ENCODE results near the gene EXT2. TPM values are rescaled to one million over a fixed set of nuclear protein-coding genes. Genes with fewer than 3 reads are reported as not detected.

Gene EXT2
- total and polyA plus RNA-seq, 2 experiments from 2014 or later, result 99.8 to 209 TPM

DNA sequence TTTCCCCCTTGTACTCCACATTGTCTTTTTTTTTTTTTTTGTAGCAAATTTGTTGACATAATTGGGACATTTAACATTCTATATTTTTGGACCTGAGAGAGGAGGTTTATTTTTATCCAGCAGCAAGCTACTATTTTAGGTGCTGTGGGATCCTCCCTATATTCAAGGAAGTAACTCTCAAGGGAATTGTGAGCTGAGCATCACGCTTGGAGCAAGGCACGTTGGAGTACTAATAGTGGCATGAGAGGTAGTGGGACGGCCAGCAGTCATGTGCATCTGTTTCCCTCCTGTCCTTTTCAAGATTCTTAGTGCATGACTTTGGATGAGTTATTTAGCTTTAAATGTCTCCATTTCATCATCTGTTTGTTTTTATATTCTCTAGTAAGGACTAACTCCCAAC is 52.3 kb downstream of the EXT2 start:
- no peaks in the 10 kb centered on the region for H3K9me3 ChIP-seq (ENCODE audit: low read depth)
- H4K20me1 ChIP-seq (ENCODE audit: insufficient read depth), result no peaks in the 10 kb centered on the region
- no peak overlapping the region for H3K9ac ChIP-seq
- H3K4me1 ChIP-seq (ENCODE audit: insufficient read depth), result peaks cover 11% of the 10 kb centered on the region; the same call in 1 of the 2 replicates
- H3K9me2 ChIP-seq (ENCODE audit: insufficient read depth), result peaks cover 3% of the 10 kb centered on the region; the same call in 1 of the 2 replicates
- 80 to 85% methylated on average over 3 of the region's 3 CpGs for WGBS, 2 experiments (ENCODE audit: low coverage in 1 of 2, low lambda C conversion rate in 2 of 2, missing lambda C conversion rate in 2 of 2)
- H3K79me2 ChIP-seq (ENCODE audit: insufficient read depth), result no peaks in the 10 kb centered on the region
- TF ChIP-seq EZH2phosphoT487 (IDR thresholded peaks at IDR 0.05; ENCODE audit: insufficient read depth, low read depth) (no peak), EZH2 (IDR thresholded peaks at IDR 0.05; ENCODE audit: insufficient read depth, poor library complexity, severe bottlenecking) (no peak)
- H3F3A ChIP-seq (ENCODE audit: insufficient read depth), result no peaks in the 10 kb centered on the region
- no peak overlapping the region for H3K4me2 ChIP-seq (ENCODE audit: unreplicated experiment)
- peaks cover 19% of the 10 kb centered on the region; the same call in 1 of the 2 replicates for H3K36me3 ChIP-seq (ENCODE audit: low read depth)
- H3K4me3 ChIP-seq, result no peak overlapping the region
- in situ Hi-C loops (cut with MboI), result no loop called here
- no peak overlapping the region for H3K27ac ChIP-seq
- no peak overlapping the region for H2AFZ ChIP-seq
- H3K27me3 ChIP-seq (replicated peaks; ENCODE audit: insufficient read depth), result no peaks in the 10 kb centered on the region
- DNase-seq, result no peak

DNA sequence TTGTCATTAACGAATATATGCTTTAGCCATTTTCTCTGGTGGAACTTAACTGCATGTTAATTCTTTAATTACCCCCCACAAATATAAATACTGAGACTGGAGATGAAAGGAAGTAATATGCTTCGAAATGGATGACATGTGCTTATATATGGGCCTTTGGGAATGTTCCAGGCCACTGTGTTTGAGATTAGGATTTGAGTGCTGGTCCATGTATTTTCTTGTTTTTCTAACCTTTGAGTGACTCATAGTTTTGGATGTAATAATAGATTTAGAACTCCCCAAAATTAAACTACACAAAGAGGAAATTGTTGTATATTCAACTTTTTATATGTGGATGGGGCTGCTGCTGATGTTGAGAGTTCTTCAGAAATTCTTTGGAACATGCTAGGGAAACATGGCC is 54.2 kb downstream of the EXT2 start:
- 67 to 86% methylated on average over 2 of the region's 2 CpGs for WGBS, 2 experiments (ENCODE audit: low coverage in 1 of 2, low lambda C conversion rate in 2 of 2, missing lambda C conversion rate in 2 of 2)
- no peaks in the 10 kb centered on the region for H3K27me3 ChIP-seq (replicated peaks; ENCODE audit: insufficient read depth)
- peaks cover 19% of the 10 kb centered on the region; the same call in 1 of the 2 replicates for H3K36me3 ChIP-seq (ENCODE audit: low read depth)
- H3K9me2 ChIP-seq (ENCODE audit: insufficient read depth), result peaks cover 3% of the 10 kb centered on the region; the same call in 1 of the 2 replicates
- H3K9me3 ChIP-seq (ENCODE audit: low read depth), result no peaks in the 10 kb centered on the region
- H3K4me1 ChIP-seq (ENCODE audit: insufficient read depth), result peaks cover 11% of the 10 kb centered on the region; the same call in 1 of the 2 replicates
- in situ Hi-C loops (cut with MboI), result no loop called here
- H4K20me1 ChIP-seq (ENCODE audit: insufficient read depth), result no peaks in the 10 kb centered on the region
- H2AFZ ChIP-seq, result no peak overlapping the region
- DNase-seq, result peak; percentile 10
- no peaks in the 10 kb centered on the region for H3K79me2 ChIP-seq (ENCODE audit: insufficient read depth)
- TF ChIP-seq EZH2 (IDR thresholded peaks at IDR 0.05; ENCODE audit: insufficient read depth, poor library complexity, severe bottlenecking) (no peak), EZH2phosphoT487 (IDR thresholded peaks at IDR 0.05; ENCODE audit: insufficient read depth, low read depth) (no peak)
- H3F3A ChIP-seq (ENCODE audit: insufficient read depth), result no peaks in the 10 kb centered on the region
- no peak overlapping the region for H3K9ac ChIP-seq
- H3K27ac ChIP-seq, result no peak overlapping the region
- H3K4me2 ChIP-seq (ENCODE audit: unreplicated experiment), result no peak overlapping the region
- H3K4me3 ChIP-seq, result no peak overlapping the region

DNA sequence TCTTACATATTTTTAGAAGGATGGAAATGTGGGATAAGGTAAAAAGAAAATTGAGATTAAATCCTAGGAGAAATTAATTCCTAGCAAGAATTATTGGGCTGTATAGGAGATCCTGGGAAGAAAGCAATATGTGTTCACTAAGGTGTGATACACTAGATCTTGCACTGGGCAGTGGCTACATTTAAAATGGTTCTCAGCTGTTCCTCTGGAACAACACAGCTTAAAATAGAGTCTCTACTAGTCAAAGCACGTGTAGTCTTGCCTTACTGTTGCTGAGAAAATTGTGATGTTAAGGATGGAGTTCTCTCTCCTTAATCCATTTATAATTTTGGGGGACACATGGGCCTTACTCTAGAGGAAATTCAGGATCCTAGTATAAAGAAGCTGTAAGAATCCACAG is 54.9 kb downstream of the EXT2 start:
- peaks cover 19% of the 10 kb centered on the region; the same call in 1 of the 2 replicates for H3K36me3 ChIP-seq (ENCODE audit: low read depth)
- TF ChIP-seq EZH2 (IDR thresholded peaks at IDR 0.05; ENCODE audit: insufficient read depth, poor library complexity, severe bottlenecking), result no peak
- no peak for TF ChIP-seq EZH2phosphoT487 (IDR thresholded peaks at IDR 0.05; ENCODE audit: insufficient read depth, low read depth)
- H3K9me2 ChIP-seq (ENCODE audit: insufficient read depth), result peaks cover 3% of the 10 kb centered on the region; the same call in 1 of the 2 replicates
- H3K27ac ChIP-seq, result no peak overlapping the region
- in situ Hi-C loops (cut with MboI), result no loop called here
- no peak overlapping the region for H3K9ac ChIP-seq
- 79 to 87% methylated on average over 1 of the region's 1 CpG for WGBS, 2 experiments (ENCODE audit: low coverage in 1 of 2, low lambda C conversion rate in 2 of 2, missing lambda C conversion rate in 2 of 2)
- H3K4me1 ChIP-seq (ENCODE audit: insufficient read depth), result peaks cover 6% of the 10 kb centered on the region; the same call in 1 of the 2 replicates
- no peaks in the 10 kb centered on the region for H3F3A ChIP-seq (ENCODE audit: insufficient read depth)
- no peaks in the 10 kb centered on the region for H3K9me3 ChIP-seq (ENCODE audit: low read depth)
- no peaks in the 10 kb centered on the region for H3K79me2 ChIP-seq (ENCODE audit: insufficient read depth)
- no peak for DNase-seq
- H4K20me1 ChIP-seq (ENCODE audit: insufficient read depth), result 0 out of 2 replicates have a peak, but pooled peaks cover 4% of the 10 kb centered on the region
- no peak overlapping the region for H3K4me3 ChIP-seq
- no peak overlapping the region for H3K4me2 ChIP-seq (ENCODE audit: unreplicated experiment)
- H2AFZ ChIP-seq, result no peak overlapping the region
- H3K27me3 ChIP-seq (replicated peaks; ENCODE audit: insufficient read depth), result no peaks in the 10 kb centered on the region

DNA sequence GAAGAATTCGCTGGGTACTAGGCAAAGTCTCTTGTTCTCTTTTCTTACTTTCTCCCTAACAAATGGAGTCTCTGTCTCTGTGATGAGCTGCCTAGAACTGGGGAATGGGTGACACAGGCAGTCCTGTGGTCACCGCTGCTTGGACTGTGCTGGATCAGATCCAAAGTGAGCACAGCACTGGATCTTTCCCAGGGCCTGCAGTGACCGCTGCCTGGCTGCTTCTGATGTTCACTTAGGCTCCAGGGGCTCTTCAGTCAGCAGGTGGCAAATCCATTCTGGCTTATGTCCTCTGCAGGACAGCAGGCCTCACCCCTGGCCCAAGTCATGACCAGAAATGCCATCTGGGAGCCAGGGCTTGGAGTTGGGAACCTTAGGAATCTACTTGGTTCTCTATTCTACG is 61.5 kb downstream of the EXT2 start:
- H3K27ac ChIP-seq, result no peak overlapping the region
- peaks cover 4% of the 10 kb centered on the region; the same call in 1 of the 2 replicates for H4K20me1 ChIP-seq (ENCODE audit: insufficient read depth)
- no peaks in the 10 kb centered on the region for H3K27me3 ChIP-seq (replicated peaks; ENCODE audit: insufficient read depth)
- H3K9ac ChIP-seq, result no peak overlapping the region
- no peak for DNase-seq
- no peaks in the 10 kb centered on the region for H3K4me1 ChIP-seq (ENCODE audit: insufficient read depth)
- 90 to 94% methylated on average over 4 of the region's 4 CpGs for WGBS, 2 experiments (ENCODE audit: low coverage in 1 of 2, low lambda C conversion rate in 2 of 2, missing lambda C conversion rate in 2 of 2)
- H3K9me2 ChIP-seq (ENCODE audit: insufficient read depth), result no peaks in the 10 kb centered on the region
- no peak overlapping the region for H3K4me2 ChIP-seq (ENCODE audit: unreplicated experiment)
- TF ChIP-seq EZH2phosphoT487 (IDR thresholded peaks at IDR 0.05; ENCODE audit: insufficient read depth, low read depth) (no peak), EZH2 (IDR thresholded peaks at IDR 0.05; ENCODE audit: insufficient read depth, poor library complexity, severe bottlenecking) (no peak)
- H3F3A ChIP-seq (ENCODE audit: insufficient read depth), result no peaks in the 10 kb centered on the region
- in situ Hi-C loops (cut with MboI), result no loop called here
- H3K36me3 ChIP-seq (ENCODE audit: low read depth), result no peaks in the 10 kb centered on the region
- no peak overlapping the region for H2AFZ ChIP-seq
- no peaks in the 10 kb centered on the region for H3K9me3 ChIP-seq (ENCODE audit: low read depth)
- H3K79me2 ChIP-seq (ENCODE audit: insufficient read depth), result no peaks in the 10 kb centered on the region; the same call in 1 of the 2 replicates
- no peak overlapping the region for H3K4me3 ChIP-seq
